Measurements from ENCODE around the gene MAPKAPK2. TPM values are rescaled to one million over a fixed set of nuclear protein-coding genes. Genes with fewer than 3 reads are reported as not detected.

Gene MAPKAPK2
- total and polyA plus RNA-seq, 2 experiments from 2014 or later: 7.5 to 63.3 TPM

GRCh38 chr1:206676499-206676898, 8.2 kb upstream of the MAPKAPK2 start:
- H3K27ac ChIP-seq: no peak overlapping the region
- H3K79me2 ChIP-seq (ENCODE audit: insufficient read depth): no peaks in the 10 kb centered on the region
- 95 to 98% methylated on average over 2 of the region's 2 CpGs for WGBS, 2 experiments (ENCODE audit: low coverage in 1 of 2, low lambda C conversion rate in 2 of 2, missing lambda C conversion rate in 2 of 2)
- H4K20me1 ChIP-seq (ENCODE audit: insufficient read depth): no peaks in the 10 kb centered on the region
- no peak overlapping the region for H3K4me2 ChIP-seq (ENCODE audit: unreplicated experiment)
- peaks cover 10% of the 10 kb centered on the region for H3F3A ChIP-seq (ENCODE audit: insufficient read depth)
- DNase-seq: no peak
- H3K9me3 ChIP-seq (ENCODE audit: low read depth): no peaks in the 10 kb centered on the region
- H3K9me2 ChIP-seq (ENCODE audit: insufficient read depth): no peaks in the 10 kb centered on the region
- no peaks in the 10 kb centered on the region for H3K27me3 ChIP-seq (replicated peaks; ENCODE audit: insufficient read depth)
- H3K4me1 ChIP-seq (ENCODE audit: insufficient read depth): peaks cover 27% of the 10 kb centered on the region
- in situ Hi-C loops (cut with MboI): no loop called here
- no peak overlapping the region for H2AFZ ChIP-seq
- no peak overlapping the region for H3K9ac ChIP-seq
- H3K36me3 ChIP-seq (ENCODE audit: low read depth): no peaks in the 10 kb centered on the region
- H3K4me3 ChIP-seq: no peak overlapping the region
- TF ChIP-seq EZH2phosphoT487 (IDR thresholded peaks at IDR 0.05; ENCODE audit: insufficient read depth, low read depth) (no peak), EZH2 (IDR thresholded peaks at IDR 0.05; ENCODE audit: insufficient read depth, poor library complexity, severe bottlenecking) (no peak)

DNA sequence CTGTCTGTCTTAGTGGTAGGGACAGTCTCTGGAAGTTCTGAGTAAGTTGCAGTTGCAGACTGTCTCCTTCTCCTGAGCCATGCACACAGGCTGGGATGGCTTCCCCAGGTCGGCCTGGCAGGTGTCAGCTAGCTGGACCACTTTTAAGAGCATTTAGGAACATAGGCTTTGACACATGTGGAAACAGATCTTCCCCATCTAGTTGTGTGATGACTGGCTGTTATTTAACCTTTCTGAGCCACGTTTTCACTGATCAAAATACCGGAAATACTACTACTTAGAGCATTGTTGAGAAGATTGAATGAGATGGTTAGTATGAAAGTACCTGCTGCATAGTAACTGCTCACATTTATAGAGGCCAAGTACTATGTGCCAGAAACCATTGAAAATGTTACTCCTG, 6.2 kb upstream of the MAPKAPK2 start:
- Histone ChIP-seq H3K4me3 (no peak overlapping the region), H3K79me2 (ENCODE audit: insufficient read depth) (no peaks in the 10 kb centered on the region), H3K36me3 (ENCODE audit: low read depth) (no peaks in the 10 kb centered on the region), H3K9me3 (ENCODE audit: low read depth) (no peaks in the 10 kb centered on the region), H3K4me1 (ENCODE audit: insufficient read depth) (peaks cover 16% of the 10 kb centered on the region), H3K4me2 (ENCODE audit: unreplicated experiment) (no peak overlapping the region), H4K20me1 (ENCODE audit: insufficient read depth) (no peaks in the 10 kb centered on the region), H3F3A (ENCODE audit: insufficient read depth) (peaks cover 10% of the 10 kb centered on the region), H3K27me3 (replicated peaks; ENCODE audit: insufficient read depth) (no peaks in the 10 kb centered on the region), H3K9me2 (ENCODE audit: insufficient read depth) (no peaks in the 10 kb centered on the region), H2AFZ (no peak overlapping the region), H3K27ac (no peak overlapping the region), H3K9ac (no peak overlapping the region)
- TF ChIP-seq EZH2phosphoT487 (IDR thresholded peaks at IDR 0.05; ENCODE audit: insufficient read depth, low read depth) (no peak), EZH2 (IDR thresholded peaks at IDR 0.05; ENCODE audit: insufficient read depth, poor library complexity, severe bottlenecking) (no peak)
- 52 to 59% methylated on average over 3 of the region's 3 CpGs for WGBS, 2 experiments (ENCODE audit: low coverage in 1 of 2, low lambda C conversion rate in 2 of 2, missing lambda C conversion rate in 2 of 2)
- no peak for DNase-seq
- in situ Hi-C loops (cut with MboI): no loop called here

DNA sequence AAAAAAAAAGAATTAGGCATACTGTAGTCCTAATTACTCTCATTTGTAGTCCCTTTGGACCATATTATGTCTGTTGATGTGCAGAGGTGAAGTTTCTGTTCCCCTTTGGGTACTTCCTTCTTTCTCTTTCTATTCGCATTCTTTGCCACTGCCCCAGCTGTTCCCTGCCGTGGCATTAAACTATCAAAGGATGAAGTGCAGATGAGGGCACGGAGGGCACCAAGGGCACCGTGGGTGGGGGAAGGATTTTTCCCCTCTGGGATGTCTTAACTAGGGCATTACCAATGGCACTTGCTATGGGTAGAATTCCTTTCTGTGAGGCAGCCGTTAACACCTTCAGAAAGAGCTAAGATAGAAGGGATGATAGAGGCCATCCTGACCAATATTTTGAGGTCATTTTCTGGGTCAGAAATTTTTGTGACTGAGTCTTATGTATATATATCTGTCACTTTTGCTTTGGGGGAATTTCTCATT, 4.9 kb upstream of the MAPKAPK2 start:
- H2AFZ ChIP-seq: no peak overlapping the region
- no peak overlapping the region for H3K4me3 ChIP-seq
- no peak for TF ChIP-seq EZH2 (IDR thresholded peaks at IDR 0.05; ENCODE audit: insufficient read depth, poor library complexity, severe bottlenecking)
- TF ChIP-seq EZH2phosphoT487 (IDR thresholded peaks at IDR 0.05; ENCODE audit: insufficient read depth, low read depth): no peak
- H3K36me3 ChIP-seq (ENCODE audit: low read depth): no peaks in the 10 kb centered on the region
- H3K27me3 ChIP-seq (replicated peaks; ENCODE audit: insufficient read depth): no peaks in the 10 kb centered on the region
- H3K9me2 ChIP-seq (ENCODE audit: insufficient read depth): no peaks in the 10 kb centered on the region
- WGBS, 2 experiments (ENCODE audit: low coverage in 1 of 2, low lambda C conversion rate in 2 of 2, missing lambda C conversion rate in 2 of 2): 43 to 49% methylated on average over 5 of the region's 5 CpGs
- no peak for DNase-seq
- no peaks in the 10 kb centered on the region for H4K20me1 ChIP-seq (ENCODE audit: insufficient read depth)
- no peaks in the 10 kb centered on the region for H3K79me2 ChIP-seq (ENCODE audit: insufficient read depth)
- no peak overlapping the region for H3K9ac ChIP-seq
- H3K4me2 ChIP-seq (ENCODE audit: unreplicated experiment): no peak overlapping the region
- H3K4me1 ChIP-seq (ENCODE audit: insufficient read depth): peaks cover 8% of the 10 kb centered on the region
- peaks cover 10% of the 10 kb centered on the region for H3F3A ChIP-seq (ENCODE audit: insufficient read depth)
- no peak overlapping the region for H3K27ac ChIP-seq
- no peaks in the 10 kb centered on the region for H3K9me3 ChIP-seq (ENCODE audit: low read depth)
- in situ Hi-C loops (cut with MboI): no loop called here

- H3K27me3 ChIP-seq (replicated peaks; ENCODE audit: insufficient read depth): no peaks in the 10 kb centered on the region
- TF ChIP-seq EZH2phosphoT487 (IDR thresholded peaks at IDR 0.05; ENCODE audit: insufficient read depth, low read depth): no peak
- TF ChIP-seq EZH2 (IDR thresholded peaks at IDR 0.05; ENCODE audit: insufficient read depth, poor library complexity, severe bottlenecking): no peak
- H3K9me2 ChIP-seq (ENCODE audit: insufficient read depth): no peaks in the 10 kb centered on the region
- in situ Hi-C loops (cut with MboI): no loop called here
- no peaks in the 10 kb centered on the region for H4K20me1 ChIP-seq (ENCODE audit: insufficient read depth)
- no peaks in the 10 kb centered on the region for H3K79me2 ChIP-seq (ENCODE audit: insufficient read depth)
- peaks cover 5% of the 10 kb centered on the region for H3K4me1 ChIP-seq (ENCODE audit: insufficient read depth)
- no peak overlapping the region for H3K27ac ChIP-seq
- H3K4me2 ChIP-seq (ENCODE audit: unreplicated experiment): no peak overlapping the region
- H3K9ac ChIP-seq: no peak overlapping the region
- peaks cover 7% of the 10 kb centered on the region for H3F3A ChIP-seq (ENCODE audit: insufficient read depth)
- H2AFZ ChIP-seq: no peak overlapping the region
- DNase-seq: no peak
- no peak overlapping the region for H3K4me3 ChIP-seq
- no peaks in the 10 kb centered on the region for H3K36me3 ChIP-seq (ENCODE audit: low read depth)
- no peaks in the 10 kb centered on the region for H3K9me3 ChIP-seq (ENCODE audit: low read depth)
- WGBS, 2 experiments (ENCODE audit: low coverage in 1 of 2, low lambda C conversion rate in 2 of 2, missing lambda C conversion rate in 2 of 2): 79 to 80% methylated on average over 4 of the region's 4 CpGs
Observed at GRCh38 chr1:206680279-206680678, 4.4 kb upstream of the MAPKAPK2 start.

DNA sequence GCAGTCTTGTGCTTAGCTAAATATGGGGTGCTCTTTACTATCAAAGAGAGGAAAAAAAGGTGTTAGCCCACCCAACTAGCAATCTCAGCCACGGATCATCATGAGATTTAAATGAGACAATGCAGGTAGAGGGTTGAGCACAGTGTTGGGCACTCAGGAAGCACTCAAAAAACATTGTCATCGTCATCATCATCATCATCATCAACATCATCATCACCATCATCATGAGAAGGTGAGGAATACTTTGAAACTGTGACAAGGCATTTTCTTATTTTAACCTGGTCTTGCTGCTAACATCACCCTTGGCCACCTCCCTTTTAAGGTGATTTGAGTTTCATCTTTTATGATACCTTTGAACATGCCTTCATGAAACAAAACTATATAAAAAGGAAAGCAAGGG, 3.3 kb upstream of the MAPKAPK2 start:
- in situ Hi-C loops (cut with MboI): no loop called here
- peaks cover 8% of the 10 kb centered on the region; the same call in 1 of the 2 replicates for H3F3A ChIP-seq (ENCODE audit: insufficient read depth)
- H3K27ac ChIP-seq: no peak overlapping the region
- WGBS, 2 experiments (ENCODE audit: low coverage in 1 of 2, low lambda C conversion rate in 2 of 2, missing lambda C conversion rate in 2 of 2): 24 to 50% methylated on average over 2 of the region's 2 CpGs
- H3K9me2 ChIP-seq (ENCODE audit: insufficient read depth): no peaks in the 10 kb centered on the region
- H4K20me1 ChIP-seq (ENCODE audit: insufficient read depth): no peaks in the 10 kb centered on the region
- H3K4me3 ChIP-seq: no peak overlapping the region
- no peaks in the 10 kb centered on the region for H3K9me3 ChIP-seq (ENCODE audit: low read depth)
- H3K4me1 ChIP-seq (ENCODE audit: insufficient read depth): no peaks in the 10 kb centered on the region
- H3K79me2 ChIP-seq (ENCODE audit: insufficient read depth): peaks cover 8% of the 10 kb centered on the region
- no peak overlapping the region for H3K9ac ChIP-seq
- no peak for DNase-seq
- no peak overlapping the region for H3K4me2 ChIP-seq (ENCODE audit: unreplicated experiment)
- TF ChIP-seq EZH2 (IDR thresholded peaks at IDR 0.05; ENCODE audit: insufficient read depth, poor library complexity, severe bottlenecking) (no peak), EZH2phosphoT487 (IDR thresholded peaks at IDR 0.05; ENCODE audit: insufficient read depth, low read depth) (no peak)
- H3K36me3 ChIP-seq (ENCODE audit: low read depth): no peaks in the 10 kb centered on the region
- no peak overlapping the region for H2AFZ ChIP-seq
- no peaks in the 10 kb centered on the region for H3K27me3 ChIP-seq (replicated peaks; ENCODE audit: insufficient read depth)

Measured in GM23248 (cell line).